IPS-20b (cell line): Measurements from ENCODE around the gene INPP1.

Source experiments
- H3K27ac ChIP-seq: one replicate; pipeline ENCODE4 v1.5.1; 2013; ENCODE audit warnings: low read length
- H3K27me3 ChIP-seq: 2 replicates; pipeline ENCODE4 v1.6.1; 2013; ENCODE audit warnings: mild to moderate bottlenecking, low read length, inconsistent platforms; ENCODE audit not compliant: insufficient read depth
- H3K36me3 ChIP-seq: 2 replicates; pipeline ENCODE4 v1.6.1; 2013; ENCODE audit warnings: low read depth, mild to moderate bottlenecking, inconsistent platforms, low read length, moderate library complexity; ENCODE audit not compliant: insufficient read depth
- H3K4me1 ChIP-seq: 2 replicates; pipeline ENCODE4 v1.6.1; 2013; ENCODE audit warnings: mild to moderate bottlenecking, control low read depth, inconsistent platforms, low read length, moderate library complexity; ENCODE audit not compliant: insufficient read depth
- H3K4me3 ChIP-seq: 2 replicates; pipeline ENCODE4 v1.5.1; 2013; ENCODE audit warnings: mild to moderate bottlenecking, low read length, inconsistent platforms
- H3K9ac ChIP-seq: 2 replicates; pipeline ENCODE4 v1.6.1; 2013; ENCODE audit warnings: low read depth, mild to moderate bottlenecking, inconsistent platforms, low read length, moderate library complexity
- H3K9me3 ChIP-seq: 2 replicates; pipeline ENCODE4 v1.6.1; 2013; ENCODE audit warnings: mild to moderate bottlenecking, low read depth, low read length, inconsistent platforms; ENCODE audit not compliant: insufficient read depth

INPP1 gene

GRCh38 chr2:190415794-190416775, 72.7 kb downstream of the INPP1 start:
- Histone ChIP-seq H3K4me3 (no peak overlapping the region), H3K9ac (no peak overlapping the region), H3K27ac (no peak overlapping the region), H3K27me3 (no peaks in the 10 kb centered on the region), H3K9me3 (no peaks in the 10 kb centered on the region), H3K4me1 (peaks cover 9% of the 10 kb centered on the region; the same call in 1 of the 2 replicates), H3K36me3 (no peaks in the 10 kb centered on the region)

- Histone ChIP-seq H3K4me1 (peaks cover 9% of the 10 kb centered on the region; the same call in 1 of the 2 replicates), H3K27me3 (no peaks in the 10 kb centered on the region), H3K9ac (no peak overlapping the region), H3K36me3 (no peaks in the 10 kb centered on the region), H3K27ac (no peak overlapping the region), H3K4me3 (no peak overlapping the region), H3K9me3 (no peaks in the 10 kb centered on the region)
Observed at GRCh38 chr2:190417045-190417842, 73.9 kb downstream of the INPP1 start.

GRCh38 chr2:190418727-190419126, 75.3 kb downstream of the INPP1 start:
- Histone ChIP-seq H3K27me3 (no peaks in the 10 kb centered on the region), H3K27ac (no peak overlapping the region), H3K9ac (no peak overlapping the region), H3K4me3 (no peak overlapping the region), H3K4me1 (no peaks in the 10 kb centered on the region; the same call in 1 of the 2 replicates), H3K9me3 (no peaks in the 10 kb centered on the region), H3K36me3 (no peaks in the 10 kb centered on the region)

- Histone ChIP-seq H3K27me3 (no peaks in the 10 kb centered on the region), H3K9me3 (no peaks in the 10 kb centered on the region), H3K27ac (no peak overlapping the region), H3K4me1 (no peaks in the 10 kb centered on the region), H3K9ac (no peak overlapping the region), H3K36me3 (no peaks in the 10 kb centered on the region), H3K4me3 (no peak overlapping the region)
Observed at GRCh38 chr2:190420801-190421200, 77.4 kb downstream of the INPP1 start.
